Body of pancreas (tissue), 4 donors: ENCODE data around the gene SYT14.

Experiments used
- CTCF ChIP-seq, 7 experiments: fragments of 450-650 bp in 4 of 7; fragments of 200-600 bp in 3 of 7; sonication (generic) in 3 of 7; IDR thresholded peaks; one replicate each; pipeline ENCODE4 v1.5.1; 2016 to 2019; ENCODE audit warnings: antibody characterized with exemption in 7 of 7
- POLR2A ChIP-seq, 3 donors: fragments of 450-650 bp; IDR thresholded peaks; one replicate each; pipeline ENCODE4 v1.6.1; 2016; ENCODE audit warnings: antibody characterized with exemption in 3 of 3, mild to moderate bottlenecking in 2 of 3

GRCh38 chr1:209983953-209984352 is 45.9 kb downstream of the SYT14 start:
- TF ChIP-seq CTCF (IDR thresholded peaks at IDR 0.05) = no peak
- TF ChIP-seq POLR2A (IDR thresholded peaks at IDR 0.05) = no peak
